ENCODE results near the gene CEBPA. TPM values are rescaled to one million over a fixed set of nuclear protein-coding genes. Genes with fewer than 3 reads are reported as not detected.

Gene CEBPA
- polyA plus RNA-seq, 1 experiment = 0.06 TPM

DNA sequence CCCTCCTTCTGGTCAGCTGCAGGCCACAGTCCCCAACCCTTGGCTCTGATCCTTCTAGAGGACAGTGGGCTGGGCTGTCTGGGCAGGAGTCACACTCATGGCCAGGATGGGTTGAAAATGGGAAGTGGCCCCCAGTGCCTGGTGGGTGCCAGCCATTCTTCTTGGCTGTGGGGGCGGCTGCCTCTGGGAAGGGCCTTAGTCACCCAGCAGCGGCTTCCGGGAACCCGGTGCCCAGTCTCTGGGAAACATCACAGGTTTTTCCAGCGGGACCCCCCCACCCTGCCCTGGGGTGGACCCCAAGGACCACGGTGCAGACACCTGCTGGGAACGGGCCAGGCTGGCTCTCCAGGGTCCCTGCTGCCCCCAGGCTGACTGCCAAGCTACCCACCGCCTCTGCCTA, 49.4 kb downstream of the CEBPA start:
- TF ChIP-seq, protein P1, sequence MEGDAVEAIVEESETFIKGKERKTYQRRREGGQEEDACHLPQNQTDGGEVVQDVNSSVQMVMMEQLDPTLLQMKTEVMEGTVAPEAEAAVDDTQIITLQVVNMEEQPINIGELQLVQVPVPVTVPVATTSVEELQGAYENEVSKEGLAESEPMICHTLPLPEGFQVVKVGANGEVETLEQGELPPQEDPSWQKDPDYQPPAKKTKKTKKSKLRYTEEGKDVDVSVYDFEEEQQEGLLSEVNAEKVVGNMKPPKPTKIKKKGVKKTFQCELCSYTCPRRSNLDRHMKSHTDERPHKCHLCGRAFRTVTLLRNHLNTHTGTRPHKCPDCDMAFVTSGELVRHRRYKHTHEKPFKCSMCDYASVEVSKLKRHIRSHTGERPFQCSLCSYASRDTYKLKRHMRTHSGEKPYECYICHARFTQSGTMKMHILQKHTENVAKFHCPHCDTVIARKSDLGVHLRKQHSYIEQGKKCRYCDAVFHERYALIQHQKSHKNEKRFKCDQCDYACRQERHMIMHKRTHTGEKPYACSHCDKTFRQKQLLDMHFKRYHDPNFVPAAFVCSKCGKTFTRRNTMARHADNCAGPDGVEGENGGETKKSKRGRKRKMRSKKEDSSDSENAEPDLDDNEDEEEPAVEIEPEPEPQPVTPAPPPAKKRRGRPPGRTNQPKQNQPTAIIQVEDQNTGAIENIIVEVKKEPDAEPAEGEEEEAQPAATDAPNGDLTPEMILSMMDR (IDR thresholded peaks at IDR 0.05; ENCODE audit: low read depth, low read length) = no peak
- Histone ChIP-seq H3K4me3 (ENCODE audit: low read depth, low read length) (no peak overlapping the region), H3K9me3 (ENCODE audit: control insufficient read depth, insufficient read depth, low read length) (no peaks in the 10 kb centered on the region; the same call in 1 of the 2 replicates), H3K27ac (ENCODE audit: low read depth, low read length) (no peak overlapping the region), H3K27me3 (ENCODE audit: control insufficient read depth, insufficient read depth, low read length) (no peaks in the 10 kb centered on the region)
- CTCF ChIA-PET = no interaction called here
- no peak for DNase-seq (ENCODE audit: low read depth, low spot score)
- POLR2A ChIA-PET = no interaction called here

DNA sequence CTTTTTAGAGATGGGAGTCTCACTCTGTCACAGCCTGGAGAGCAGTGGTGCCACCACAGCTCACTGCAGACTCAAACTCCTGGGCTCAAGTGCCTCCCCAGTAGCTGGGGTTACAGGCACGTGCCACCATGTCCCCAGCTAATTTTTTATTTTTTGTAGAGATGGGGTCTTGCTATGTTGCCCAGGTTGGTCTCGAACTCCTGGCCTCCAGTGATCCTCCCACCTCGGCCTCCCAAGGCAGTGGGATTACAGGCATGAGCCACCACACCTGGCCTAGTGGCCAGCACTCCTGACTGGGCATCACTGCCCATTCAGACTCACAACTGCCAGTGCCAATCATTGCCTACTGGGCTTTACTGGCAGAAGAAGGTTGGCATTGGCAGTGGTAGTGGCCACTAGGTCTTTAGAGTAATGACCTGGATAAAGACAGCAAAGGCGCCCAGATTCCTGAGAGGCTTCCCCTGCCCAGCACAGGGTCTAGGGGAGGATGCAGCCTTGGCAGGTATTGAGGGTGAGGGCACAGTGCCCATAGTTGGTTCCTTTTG, 49.8 kb downstream of the CEBPA start:
- CTCF ChIA-PET = no interaction called here

DNA sequence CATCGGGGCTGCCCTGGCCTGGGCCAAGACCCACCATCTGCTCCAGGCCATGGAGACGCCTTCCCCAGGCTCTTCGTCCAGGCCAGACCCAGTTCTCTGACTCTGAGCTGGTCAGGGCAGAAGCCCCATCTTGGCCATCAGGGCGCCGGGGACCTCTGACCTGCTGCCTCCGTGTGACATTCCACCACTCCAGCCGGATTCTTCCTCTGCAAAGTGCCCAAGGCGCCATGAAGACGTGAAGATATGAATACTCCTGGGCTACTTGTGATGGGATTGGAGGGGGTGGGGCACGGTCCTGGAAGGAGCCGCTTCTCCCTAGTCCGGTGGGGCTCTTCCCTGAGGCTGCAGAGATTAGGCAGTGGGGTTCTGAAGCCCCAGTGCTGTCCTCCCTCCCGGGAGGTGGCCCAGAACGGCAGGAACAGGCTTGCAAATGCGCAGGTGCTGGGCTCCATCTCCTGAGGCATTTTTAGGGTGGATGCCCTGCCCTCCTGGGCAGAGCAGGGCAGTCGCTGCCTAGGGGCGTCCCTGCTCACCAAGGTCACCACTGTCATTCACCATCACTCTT, 50.7 kb downstream of the CEBPA start:
- no peak for DNase-seq (ENCODE audit: low read depth, low spot score)
- TF ChIP-seq, protein P1 (IDR thresholded peaks at IDR 0.05; ENCODE audit: low read depth, low read length) = no peak
- no peaks in the 10 kb centered on the region; the same call in 1 of the 2 replicates for H3K9me3 ChIP-seq (ENCODE audit: control insufficient read depth, insufficient read depth, low read length)
- no peaks in the 10 kb centered on the region for H3K27me3 ChIP-seq (ENCODE audit: control insufficient read depth, insufficient read depth, low read length)
- H3K4me3 ChIP-seq (ENCODE audit: low read depth, low read length) = no peak overlapping the region
- POLR2A ChIA-PET = no interaction called here
- no peak overlapping the region for H3K27ac ChIP-seq (ENCODE audit: low read depth, low read length)
- CTCF ChIA-PET = no interaction called here

More for the DNA sequence above, 49.8 kb downstream of the CEBPA start:
- no peaks in the 10 kb centered on the region for H3K27me3 ChIP-seq (ENCODE audit: control insufficient read depth, insufficient read depth, low read length)
- POLR2A ChIA-PET = no interaction called here
- TF ChIP-seq, protein P1 (IDR thresholded peaks at IDR 0.05; ENCODE audit: low read depth, low read length) = no peak
- no peak overlapping the region for H3K4me3 ChIP-seq (ENCODE audit: low read depth, low read length)
- no peak overlapping the region for H3K27ac ChIP-seq (ENCODE audit: low read depth, low read length)
- DNase-seq (ENCODE audit: low read depth, low spot score) = no peak
- H3K9me3 ChIP-seq (ENCODE audit: control insufficient read depth, insufficient read depth, low read length) = no peaks in the 10 kb centered on the region; the same call in 1 of the 2 replicates

DNA sequence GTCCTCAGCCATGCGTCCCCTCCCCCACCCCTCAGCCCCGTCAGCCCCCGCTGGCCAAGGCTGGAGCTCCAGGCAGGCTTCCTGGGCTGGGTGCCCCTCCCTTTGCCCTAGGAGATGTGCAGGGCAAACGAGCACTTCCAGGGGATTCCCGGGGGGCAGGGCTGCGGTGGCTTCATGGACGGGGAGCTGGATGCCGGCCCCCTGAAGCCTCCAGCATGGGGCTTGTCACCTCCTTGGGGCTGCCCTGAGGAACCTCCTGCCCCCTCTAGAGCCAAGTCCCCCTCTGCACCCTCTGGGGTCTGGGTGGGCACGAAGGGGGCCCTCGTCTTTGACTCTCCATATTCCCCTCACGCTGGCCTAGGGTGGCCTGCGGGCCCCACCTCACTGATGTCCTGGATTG, 51.3 kb downstream of the CEBPA start:
- Histone ChIP-seq H3K9me3 (ENCODE audit: control insufficient read depth, insufficient read depth, low read length) (peaks cover 3% of the 10 kb centered on the region), H3K27ac (ENCODE audit: low read depth, low read length) (no peak overlapping the region), H3K4me3 (ENCODE audit: low read depth, low read length) (no peak overlapping the region), H3K27me3 (ENCODE audit: control insufficient read depth, insufficient read depth, low read length) (no peaks in the 10 kb centered on the region)
- TF ChIP-seq, protein P1 (IDR thresholded peaks at IDR 0.05; ENCODE audit: low read depth, low read length) = no peak
- ChIA-PET POLR2A (no interaction called here), CTCF (no interaction called here)
- DNase-seq (ENCODE audit: low read depth, low spot score) = no peak

DNA sequence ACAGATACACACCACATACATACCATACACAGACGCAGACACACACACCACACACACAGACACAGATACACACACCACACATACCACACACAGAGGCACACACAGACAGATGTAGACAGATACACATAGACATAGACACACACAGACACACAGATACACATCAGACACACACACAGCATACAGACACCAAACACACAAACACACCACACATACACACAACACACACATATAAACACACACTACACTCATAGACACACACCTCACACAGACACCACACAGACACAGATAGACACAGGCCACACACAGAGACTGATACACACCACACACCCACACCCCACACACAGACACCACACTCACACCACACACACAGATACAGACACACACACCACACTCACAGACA, 51.8 kb downstream of the CEBPA start:
- TF ChIP-seq, protein P1 (IDR thresholded peaks at IDR 0.05; ENCODE audit: low read depth, low read length) = no peak
- H3K9me3 ChIP-seq (ENCODE audit: control insufficient read depth, insufficient read depth, low read length) = peaks cover 5% of the 10 kb centered on the region
- no peaks in the 10 kb centered on the region for H3K27me3 ChIP-seq (ENCODE audit: control insufficient read depth, insufficient read depth, low read length)
- ChIA-PET POLR2A (no interaction called here), CTCF (no interaction called here)
- DNase-seq (ENCODE audit: low read depth, low spot score) = no peak
- no peak overlapping the region for H3K27ac ChIP-seq (ENCODE audit: low read depth, low read length)
- no peak overlapping the region for H3K4me3 ChIP-seq (ENCODE audit: low read depth, low read length)

Other genes with a start within 250 kb of the CEBPA start
- gene RHPN2, start 237.6 kb downstream of the CEBPA start, polyA plus RNA-seq (2011; rRNA removed) = 4.8 and 5.3 TPM in 2 replicates
- 7.0 and 7.9 TPM in 2 replicates for gene GPATCH1, start 221.4 kb downstream of the CEBPA start, polyA plus RNA-seq (2011; rRNA removed)
- not detected in 2 replicates for gene WDR88, start 170.4 kb downstream of the CEBPA start, polyA plus RNA-seq (2011; rRNA removed)
- 9.5 and 15.8 TPM in 2 replicates for gene LRP3, start 108.2 kb downstream of the CEBPA start, polyA plus RNA-seq (2011; rRNA removed)
- not detected in 2 replicates for gene SLC7A10, start 76.7 kb downstream of the CEBPA start, polyA plus RNA-seq (2011; rRNA removed)
- 24.5 and 31.6 TPM in 2 replicates for gene CEBPG, start 71.2 kb upstream of the CEBPA start, polyA plus RNA-seq (2011; rRNA removed)
- gene PEPD, start 219.3 kb upstream of the CEBPA start, polyA plus RNA-seq (2011; rRNA removed) = 67.1 and 92.6 TPM in 2 replicates

Measured in AG04450 (cell line).